Measurements from ENCODE around the gene LRRC59. TPM values are rescaled to one million over a fixed set of nuclear protein-coding genes. Genes with fewer than 3 reads are reported as not detected.

LRRC59 gene
- total RNA-seq, 4 donors from 2014 or later: 34.4 to 76.6 (median 50.3) TPM

GRCh38 chr17:50426814-50427787, 29.8 kb upstream of the LRRC59 start:
- Histone ChIP-seq H3K36me3 (no peaks in the 10 kb centered on the region), H3K9me3 (no peaks in the 10 kb centered on the region), H3K27ac (peak overlapping the region; percentile 55 to 86 (median 82)), H3K27me3 (no peaks in the 10 kb centered on the region), H3K4me3 (peak overlapping the region; percentile 77 to 80), H3K4me1 (peaks cover 0 to 49% (median 10%) of the 10 kb centered on the region in 3 donors)
- no peak for ATAC-seq
- TF ChIP-seq EP300 (IDR thresholded peaks at IDR 0.05) (no peak), POLR2A (IDR thresholded peaks at IDR 0.05) (no peak), POLR2AphosphoS5 (IDR thresholded peaks at IDR 0.05) (no peak), CTCF (IDR thresholded peaks at IDR 0.05) (no peak)
- WGBS, 2 donors (ENCODE audit: low coverage in 1 of 2): 26% methylated on average over 3 of the region's 4 CpGs; no CpG with 5 or more reads in 1 of the 2 donors

GRCh38 chr17:50426472-50426782, 29.1 kb upstream of the LRRC59 start:
- Histone ChIP-seq H3K4me3 (peak overlapping the region; percentile 77 to 80), H3K4me1 (peaks cover 0 to 52% (median 10%) of the 10 kb centered on the region in 3 donors), H3K27ac (peak overlapping the region; percentile 55 to 86 (median 82)), H3K9me3 (no peaks in the 10 kb centered on the region), H3K27me3 (no peaks in the 10 kb centered on the region), H3K36me3 (no peaks in the 10 kb centered on the region)
- TF ChIP-seq EP300 (IDR thresholded peaks at IDR 0.05) (no peak), POLR2AphosphoS5 (IDR thresholded peaks at IDR 0.05) (no peak), POLR2A (IDR thresholded peaks at IDR 0.05) (no peak), CTCF (IDR thresholded peaks at IDR 0.05) (no peak)
- no peak for ATAC-seq
- WGBS, 2 donors (ENCODE audit: low coverage in 1 of 2): 20% methylated on average over 1 of the region's 7 CpGs; no CpG with 5 or more reads in 1 of the 2 donors

GRCh38 chr17:50425682-50426471, 28.6 kb upstream of the LRRC59 start, which contains the start of gene ACSF2:
Gene ACSF2, plus strand, starts transcription at chr17:50426218. Its CDS starts 44 bp downstream, at chr17:50426262.
- no CpG with 5 or more reads among the region's 70 CpGs for WGBS, 2 donors (ENCODE audit: low coverage in 1 of 2)
- H3K36me3 ChIP-seq: no peaks in the 10 kb centered on the region
- peak; percentile 90 for ATAC-seq
- peak within 1 kb of the TSS; percentile 55 to 86 (median 82) for H3K27ac ChIP-seq
- no peaks in the 10 kb centered on the region for H3K27me3 ChIP-seq
- peak within 1 kb of the TSS; percentile 77 to 80 for H3K4me3 ChIP-seq
- peak in 1 of 2 donors; percentile 21 for TF ChIP-seq POLR2A (IDR thresholded peaks at IDR 0.05)
- no peak for TF ChIP-seq POLR2AphosphoS5 (IDR thresholded peaks at IDR 0.05)
- TF ChIP-seq CTCF (IDR thresholded peaks at IDR 0.05): no peak
- no peak for TF ChIP-seq EP300 (IDR thresholded peaks at IDR 0.05)
- H3K9me3 ChIP-seq: no peaks in the 10 kb centered on the region
- H3K4me1 ChIP-seq: peaks cover 0 to 57% (median 10%) of the 10 kb centered on the region in 3 donors

- Histone ChIP-seq H3K4me3 (peak overlapping the region in 1 of 2 donors; percentile 80), H3K36me3 (no peaks in the 10 kb centered on the region), H3K27me3 (no peaks in the 10 kb centered on the region), H3K27ac (peak overlapping the region in 3 of 4 donors; percentile 81 to 86 (median 84)), H3K4me1 (peaks cover 0 to 62% (median 10%) of the 10 kb centered on the region in 3 donors), H3K9me3 (no peaks in the 10 kb centered on the region)
- peak; percentile 2 for ATAC-seq
- no peak for TF ChIP-seq EP300 (IDR thresholded peaks at IDR 0.05)
- TF ChIP-seq POLR2AphosphoS5 (IDR thresholded peaks at IDR 0.05): no peak
- no peak for TF ChIP-seq CTCF (IDR thresholded peaks at IDR 0.05)
- TF ChIP-seq POLR2A (IDR thresholded peaks at IDR 0.05): no peak
- 96% methylated on average over 4 of the region's 8 CpGs; no CpG with 5 or more reads in 1 of the 2 donors for WGBS, 2 donors (ENCODE audit: low coverage in 1 of 2)
These were observed 27.8 kb upstream of the LRRC59 start for GRCh38 chr17:50424996-50425681.
